Spinal cord (tissue), 10 donors: ENCODE results near the gene METTL18. TPM values are rescaled to one million over a fixed set of nuclear protein-coding genes. Genes with fewer than 3 reads are reported as not detected.
"Not testable (repeated sequence)": the region's sequence is repeated elsewhere in the genome, so short reads cannot be mapped to it uniquely, and the experiment has no call there.

Source experiments
- DNase-seq, 6 donors: peaks; one replicate each; pipeline versions ENCODE4 v3.0.0 to v3.0.0-alpha.2; 2013 to 2015; ENCODE audit warnings: low spot score in 6 of 6, low read depth in 4 of 6
- H3K27ac ChIP-seq: one replicate; pipeline ENCODE4 v1.5.1; 2013; ENCODE audit warnings: low read depth, low read length, control low read depth
- H3K27me3 ChIP-seq: one replicate; pipeline ENCODE4 v1.6.1; 2013; ENCODE audit warnings: low read length; ENCODE audit not compliant: control insufficient read depth, insufficient read depth
- H3K36me3 ChIP-seq: one replicate; pipeline ENCODE4 v1.6.1; 2013; ENCODE audit warnings: low read length; ENCODE audit not compliant: control insufficient read depth, insufficient read depth
- H3K4me1 ChIP-seq: one replicate; pipeline ENCODE4 v1.6.1; 2013; ENCODE audit warnings: low read length; ENCODE audit not compliant: control insufficient read depth, insufficient read depth
- H3K4me3 ChIP-seq: one replicate; pipeline ENCODE4 v1.5.1; 2013; ENCODE audit warnings: low read depth, low read length, control low read depth
- H3K9me3 ChIP-seq: one replicate; pipeline ENCODE4 v1.6.1; 2013; ENCODE audit warnings: low read length; ENCODE audit not compliant: control insufficient read depth, insufficient read depth
- WGBS: methylation state at CpG from one replicate; pipeline ENCODE4 v1.1.5; 2013; ENCODE audit warnings: missing lambda C conversion rate; ENCODE audit not compliant: insufficient coverage; 5-methylcytosine and 5-hydroxymethylcytosine counted together
- polyA plus RNA-seq, 2 donors: library from polyadenylated mRNA; unstranded; fragments of 120-200 nt; gene quantifications; one replicate each; pipeline ENCODE4 v1.2.1, GENCODE V29; 2013; ENCODE audit not compliant: insufficient read length in 2 of 2
- total RNA-seq, 2 donors: library from RNA; depleted of rRNA in 1 of 2; stranded (reverse); fragments of 120-200 nt in 1 of 2; fragments of >200 nt in 1 of 2; gene quantifications; one replicate each; pipeline versions ENCODE4 v1.2.3 to v1.2.4, GENCODE V29; 2013 to 2014
- donor health status: healthy.

Gene METTL18
- total and polyA plus RNA-seq, 4 donors, result 9.1 to 16.2 (median 11.3) TPM

GRCh38 chr1:169816617-169817016 lies 21.9 kb upstream of the METTL18 start:
- H3K36me3 ChIP-seq, result peaks cover 2% of the 10 kb centered on the region
- no peaks in the 10 kb centered on the region for H3K27me3 ChIP-seq
- H3K4me1 ChIP-seq, result no peaks in the 10 kb centered on the region
- no CpG with 5 or more reads among the region's 1 CpG for WGBS
- no peak overlapping the region for H3K27ac ChIP-seq
- peaks cover 3% of the 10 kb centered on the region for H3K9me3 ChIP-seq
- no peak for DNase-seq
- no peak overlapping the region for H3K4me3 ChIP-seq

GRCh38 chr1:169814265-169814664 lies 19.6 kb upstream of the METTL18 start:
- H3K4me3 ChIP-seq, result no peak overlapping the region
- no peaks in the 10 kb centered on the region for H3K27me3 ChIP-seq
- H3K27ac ChIP-seq, result no peak overlapping the region
- H3K9me3 ChIP-seq, result peaks cover 3% of the 10 kb centered on the region
- peaks cover 2% of the 10 kb centered on the region for H3K36me3 ChIP-seq
- no peaks in the 10 kb centered on the region for H3K4me1 ChIP-seq
- no CpG with 5 or more reads among the region's 2 CpGs for WGBS
- DNase-seq, result no peak

GRCh38 chr1:169812131-169812530 lies 17.4 kb upstream of the METTL18 start:
- Histone ChIP-seq H3K9me3 (no peaks in the 10 kb centered on the region), H3K27me3 (no peaks in the 10 kb centered on the region), H3K36me3 (peaks cover 7% of the 10 kb centered on the region), H3K27ac (no peak overlapping the region), H3K4me3 (no peak overlapping the region), H3K4me1 (no peaks in the 10 kb centered on the region)
- WGBS, result 89% methylated on average over 1 of the region's 2 CpGs
- no peak for DNase-seq

GRCh38 chr1:169811418-169812035 lies 16.8 kb upstream of the METTL18 start:
- not testable (repeated sequence) for H3K27ac ChIP-seq, DNase-seq, H3K4me3 ChIP-seq, H3K27me3 ChIP-seq, H3K4me1 ChIP-seq, H3K36me3 ChIP-seq, H3K9me3 ChIP-seq

- H3K27me3 ChIP-seq, result no peaks in the 10 kb centered on the region
- WGBS, result 100% methylated on average over 2 of the region's 4 CpGs
- no peaks in the 10 kb centered on the region for H3K9me3 ChIP-seq
- H3K4me3 ChIP-seq, result no peak overlapping the region
- no peak overlapping the region for H3K27ac ChIP-seq
- H3K4me1 ChIP-seq, result no peaks in the 10 kb centered on the region
- DNase-seq, result peak in 4 of 6 donors; percentile 35 to 84 (median 52)
- H3K36me3 ChIP-seq, result peaks cover 12% of the 10 kb centered on the region
Observed at GRCh38 chr1:169809370-169810095, 14.8 kb upstream of the METTL18 start.

- H3K4me1 ChIP-seq, result no peaks in the 10 kb centered on the region
- no CpG with 5 or more reads among the region's 2 CpGs for WGBS
- peaks cover 10% of the 10 kb centered on the region for H3K36me3 ChIP-seq
- no peak for DNase-seq
- H3K9me3 ChIP-seq, result no peaks in the 10 kb centered on the region
- H3K27ac ChIP-seq, result no peak overlapping the region
- no peak overlapping the region for H3K4me3 ChIP-seq
- no peaks in the 10 kb centered on the region for H3K27me3 ChIP-seq
Observed at GRCh38 chr1:169804941-169805340, 10.2 kb upstream of the METTL18 start.

- Histone ChIP-seq H3K27me3 (no peaks in the 10 kb centered on the region), H3K9me3 (no peaks in the 10 kb centered on the region), H3K4me1 (no peaks in the 10 kb centered on the region), H3K27ac (no peak overlapping the region), H3K36me3 (peaks cover 6% of the 10 kb centered on the region), H3K4me3 (no peak overlapping the region)
- no peak for DNase-seq
Observed at GRCh38 chr1:169802888-169803287, 8.2 kb upstream of the METTL18 start.

- 100% methylated on average over 3 of the region's 5 CpGs for WGBS
- no peaks in the 10 kb centered on the region for H3K4me1 ChIP-seq
- H3K36me3 ChIP-seq, result no peaks in the 10 kb centered on the region
- no peak for DNase-seq
- H3K9me3 ChIP-seq, result no peaks in the 10 kb centered on the region
- no peaks in the 10 kb centered on the region for H3K27me3 ChIP-seq
- H3K4me3 ChIP-seq, result no peak overlapping the region
- no peak overlapping the region for H3K27ac ChIP-seq
Observed at GRCh38 chr1:169797281-169797680, 2.6 kb upstream of the METTL18 start.

- Histone ChIP-seq H3K36me3 (no peaks in the 10 kb centered on the region), H3K9me3 (no peaks in the 10 kb centered on the region), H3K27ac (no peak overlapping the region), H3K4me1 (no peaks in the 10 kb centered on the region), H3K4me3 (no peak overlapping the region), H3K27me3 (no peaks in the 10 kb centered on the region)
- 92% methylated on average over 3 of the region's 7 CpGs for WGBS
- DNase-seq, result no peak
Observed at GRCh38 chr1:169796274-169796810, 1.6 kb upstream of the METTL18 start.

- H3K27me3 ChIP-seq, result no peaks in the 10 kb centered on the region
- no peaks in the 10 kb centered on the region for H3K36me3 ChIP-seq
- WGBS, result no CpG with 5 or more reads among the region's 5 CpGs
- no peaks in the 10 kb centered on the region for H3K4me1 ChIP-seq
- H3K4me3 ChIP-seq, result peak overlapping the region; percentile 95
- DNase-seq, result no peak
- H3K9me3 ChIP-seq, result no peaks in the 10 kb centered on the region
- H3K27ac ChIP-seq, result no peak overlapping the region
Observed at GRCh38 chr1:169795687-169796086, 980 bp upstream of the METTL18 start.
